IPS-15b (cell line): ENCODE data around the gene BTN2A1.
"Not testable (repeated sequence)": the region's sequence is repeated elsewhere in the genome, so short reads cannot be mapped to it uniquely, and the experiment has no call there.

Source experiments
- H3K27me3 ChIP-seq: one replicate; pipeline ENCODE4 v1.6.1; 2013; ENCODE audit warnings: low read length; ENCODE audit not compliant: control insufficient read depth, insufficient read depth
- H3K36me3 ChIP-seq: one replicate; pipeline ENCODE4 v1.6.1; 2013; ENCODE audit warnings: low read length; ENCODE audit not compliant: control insufficient read depth, insufficient read depth
- H3K4me1 ChIP-seq: one replicate; pipeline ENCODE4 v1.6.1; 2013; ENCODE audit warnings: mild to moderate bottlenecking, low read length; ENCODE audit not compliant: control insufficient read depth, insufficient read depth
- H3K4me3 ChIP-seq: one replicate; pipeline ENCODE4 v1.5.1; 2013; ENCODE audit warnings: low read depth, low read length
- H3K9ac ChIP-seq: one replicate; pipeline ENCODE4 v1.6.1; 2013; ENCODE audit warnings: low read depth, mild to moderate bottlenecking, low read length
- H3K9me3 ChIP-seq: one replicate; pipeline ENCODE4 v1.6.1; 2013; ENCODE audit warnings: mild to moderate bottlenecking, low read length; ENCODE audit not compliant: control insufficient read depth, insufficient read depth

The BTN2A1 gene

GRCh38 chr6:26457264-26457805, 420 bp upstream of the BTN2A1 start:
- Histone ChIP-seq H3K27me3 (no peaks in the 10 kb centered on the region), H3K9ac (peak overlapping the region; percentile 62), H3K4me1 (peaks cover 2% of the 10 kb centered on the region), H3K9me3 (no peaks in the 10 kb centered on the region), H3K4me3 (peak overlapping the region; percentile 80), H3K36me3 (peaks cover 8% of the 10 kb centered on the region)

- Histone ChIP-seq H3K4me1 (peaks cover 2% of the 10 kb centered on the region), H3K36me3 (peaks cover 17% of the 10 kb centered on the region), H3K27me3 (no peaks in the 10 kb centered on the region), H3K9ac (no peak overlapping the region), H3K4me3 (no peak overlapping the region), H3K9me3 (no peaks in the 10 kb centered on the region)
Observed at GRCh38 chr6:26459023-26459810, 1.5 kb downstream of the BTN2A1 start.

- not testable (repeated sequence) for H3K27me3 ChIP-seq, H3K4me3 ChIP-seq, H3K9me3 ChIP-seq, H3K9ac ChIP-seq, H3K4me1 ChIP-seq
- H3K36me3 ChIP-seq: peaks cover 24% of the 10 kb centered on the region
Observed at GRCh38 chr6:26461353-26461752, 3.6 kb downstream of the BTN2A1 start.

- Histone ChIP-seq H3K9ac (no peak overlapping the region), H3K27me3 (no peaks in the 10 kb centered on the region), H3K36me3 (peaks cover 35% of the 10 kb centered on the region), H3K9me3 (no peaks in the 10 kb centered on the region), H3K4me1 (no peaks in the 10 kb centered on the region), H3K4me3 (no peak overlapping the region)
Observed at GRCh38 chr6:26464014-26464413, 6.3 kb downstream of the BTN2A1 start.

GRCh38 chr6:26464416-26465131, 6.8 kb downstream of the BTN2A1 start:
- Histone ChIP-seq H3K9ac (no peak overlapping the region), H3K36me3 (peaks cover 31% of the 10 kb centered on the region), H3K9me3 (no peaks in the 10 kb centered on the region)

GRCh38 chr6:26465776-26466175, 8.0 kb downstream of the BTN2A1 start:
- no peak overlapping the region for H3K9ac ChIP-seq
- H3K4me1 ChIP-seq: no peaks in the 10 kb centered on the region
- no peak overlapping the region for H3K4me3 ChIP-seq
- H3K9me3 ChIP-seq: no peaks in the 10 kb centered on the region
- H3K36me3 ChIP-seq: peaks cover 27% of the 10 kb centered on the region
- no peaks in the 10 kb centered on the region for H3K27me3 ChIP-seq

More at GRCh38 chr6:26464416-26465131, 6.8 kb downstream of the BTN2A1 start:
- H3K4me3 ChIP-seq: no peak overlapping the region
- H3K27me3 ChIP-seq: no peaks in the 10 kb centered on the region
- no peaks in the 10 kb centered on the region for H3K4me1 ChIP-seq

- H3K36me3 ChIP-seq: peaks cover 18% of the 10 kb centered on the region
Observed at GRCh38 chr6:26468829-26469228, 11.1 kb downstream of the BTN2A1 start.

GRCh38 chr6:26470643-26471042, 12.9 kb downstream of the BTN2A1 start:
- H3K4me1 ChIP-seq: peaks cover 2% of the 10 kb centered on the region
- H3K36me3 ChIP-seq: peaks cover 14% of the 10 kb centered on the region

More at GRCh38 chr6:26468829-26469228, 11.1 kb downstream of the BTN2A1 start:
- Histone ChIP-seq H3K4me3 (no peak overlapping the region), H3K9me3 (no peaks in the 10 kb centered on the region), H3K4me1 (no peaks in the 10 kb centered on the region), H3K9ac (no peak overlapping the region), H3K27me3 (no peaks in the 10 kb centered on the region)

GRCh38 chr6:26471970-26472369, 14.2 kb downstream of the BTN2A1 start:
- peaks cover 13% of the 10 kb centered on the region for H3K4me1 ChIP-seq
- no peaks in the 10 kb centered on the region for H3K9me3 ChIP-seq
- no peak overlapping the region for H3K9ac ChIP-seq
- H3K36me3 ChIP-seq: peaks cover 6% of the 10 kb centered on the region
- no peaks in the 10 kb centered on the region for H3K27me3 ChIP-seq
- no peak overlapping the region for H3K4me3 ChIP-seq

More at GRCh38 chr6:26470643-26471042, 12.9 kb downstream of the BTN2A1 start:
- Histone ChIP-seq H3K9me3 (no peaks in the 10 kb centered on the region), H3K27me3 (no peaks in the 10 kb centered on the region), H3K4me3 (no peak overlapping the region), H3K9ac (no peak overlapping the region)

- no peaks in the 10 kb centered on the region for H3K9me3 ChIP-seq
- no peaks in the 10 kb centered on the region for H3K27me3 ChIP-seq
- peaks cover 3% of the 10 kb centered on the region for H3K36me3 ChIP-seq
- H3K4me1 ChIP-seq: peaks cover 13% of the 10 kb centered on the region
- H3K9ac ChIP-seq: no peak overlapping the region
- no peak overlapping the region for H3K4me3 ChIP-seq
Observed at GRCh38 chr6:26472549-26473290, 15.0 kb downstream of the BTN2A1 start.

GRCh38 chr6:26473429-26473757, 15.6 kb downstream of the BTN2A1 start:
- no peaks in the 10 kb centered on the region for H3K9me3 ChIP-seq
- peaks cover 13% of the 10 kb centered on the region for H3K4me1 ChIP-seq
- no peaks in the 10 kb centered on the region for H3K36me3 ChIP-seq
- no peak overlapping the region for H3K9ac ChIP-seq
- no peaks in the 10 kb centered on the region for H3K27me3 ChIP-seq
- H3K4me3 ChIP-seq: peak overlapping the region; percentile 40
